Measurements from ENCODE around the gene DUSP9. TPM values are rescaled to one million over a fixed set of nuclear protein-coding genes. Genes with fewer than 3 reads are reported as not detected.

The DUSP9 gene
- total RNA-seq, 4 donors from 2014 or later: 0.22 to 0.38 (median 0.34) TPM; not detected in 1

- TF ChIP-seq CTCF (IDR thresholded peaks at IDR 0.05; ENCODE audit: low read depth): no peak
Measured at GRCh38 chrX:153690466-153690865, 43.5 kb downstream of the DUSP9 start.

DNA sequence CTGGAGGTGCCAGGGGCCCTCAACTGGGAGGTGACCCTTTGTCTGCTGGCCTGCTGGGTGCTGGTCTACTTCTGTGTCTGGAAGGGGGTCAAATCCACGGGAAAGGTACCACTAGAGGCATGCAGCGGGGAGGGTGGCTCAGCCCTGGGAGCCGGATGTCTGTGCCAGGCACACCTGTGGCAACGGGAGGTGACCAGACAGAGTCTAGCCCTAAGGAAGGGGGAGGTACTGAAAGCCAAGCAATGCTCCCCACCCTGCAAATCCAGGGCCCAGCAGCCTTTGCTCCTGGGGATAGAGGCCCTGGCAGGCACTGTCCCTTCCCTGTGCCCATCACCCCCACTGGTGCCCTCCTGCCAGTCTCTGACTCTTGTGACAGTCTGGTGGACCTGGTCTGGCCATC, 45.0 kb downstream of the DUSP9 start:
- no peak for TF ChIP-seq CTCF (IDR thresholded peaks at IDR 0.05; ENCODE audit: low read depth)

DNA sequence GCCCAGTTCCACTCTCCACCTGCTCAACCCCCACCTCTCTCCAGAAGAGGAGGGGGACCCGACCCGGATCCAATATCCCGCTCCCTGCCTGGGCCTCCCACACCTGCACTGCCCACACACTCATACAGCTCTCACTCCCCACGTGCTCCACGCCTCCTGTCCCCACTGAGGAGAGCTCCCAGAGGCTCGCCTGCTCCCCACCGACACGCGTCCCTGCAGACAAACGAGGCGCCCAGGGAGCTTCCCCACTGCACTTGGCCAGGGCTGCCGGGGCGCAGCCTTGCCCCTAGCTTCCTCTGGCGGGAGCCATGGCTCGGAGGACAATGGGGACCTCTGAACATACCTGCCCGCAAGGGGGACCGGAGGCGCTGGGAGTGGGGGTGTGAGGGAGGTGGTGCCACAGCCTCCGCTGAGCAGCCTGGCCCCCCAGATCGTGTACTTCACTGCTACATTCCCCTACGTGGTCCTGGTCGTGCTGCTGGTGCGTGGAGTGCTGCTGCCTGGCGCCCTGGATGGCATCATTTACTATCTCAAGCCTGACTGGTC, 45.7 kb downstream of the DUSP9 start:
- TF ChIP-seq CTCF (IDR thresholded peaks at IDR 0.05; ENCODE audit: low read depth): no peak

DNA sequence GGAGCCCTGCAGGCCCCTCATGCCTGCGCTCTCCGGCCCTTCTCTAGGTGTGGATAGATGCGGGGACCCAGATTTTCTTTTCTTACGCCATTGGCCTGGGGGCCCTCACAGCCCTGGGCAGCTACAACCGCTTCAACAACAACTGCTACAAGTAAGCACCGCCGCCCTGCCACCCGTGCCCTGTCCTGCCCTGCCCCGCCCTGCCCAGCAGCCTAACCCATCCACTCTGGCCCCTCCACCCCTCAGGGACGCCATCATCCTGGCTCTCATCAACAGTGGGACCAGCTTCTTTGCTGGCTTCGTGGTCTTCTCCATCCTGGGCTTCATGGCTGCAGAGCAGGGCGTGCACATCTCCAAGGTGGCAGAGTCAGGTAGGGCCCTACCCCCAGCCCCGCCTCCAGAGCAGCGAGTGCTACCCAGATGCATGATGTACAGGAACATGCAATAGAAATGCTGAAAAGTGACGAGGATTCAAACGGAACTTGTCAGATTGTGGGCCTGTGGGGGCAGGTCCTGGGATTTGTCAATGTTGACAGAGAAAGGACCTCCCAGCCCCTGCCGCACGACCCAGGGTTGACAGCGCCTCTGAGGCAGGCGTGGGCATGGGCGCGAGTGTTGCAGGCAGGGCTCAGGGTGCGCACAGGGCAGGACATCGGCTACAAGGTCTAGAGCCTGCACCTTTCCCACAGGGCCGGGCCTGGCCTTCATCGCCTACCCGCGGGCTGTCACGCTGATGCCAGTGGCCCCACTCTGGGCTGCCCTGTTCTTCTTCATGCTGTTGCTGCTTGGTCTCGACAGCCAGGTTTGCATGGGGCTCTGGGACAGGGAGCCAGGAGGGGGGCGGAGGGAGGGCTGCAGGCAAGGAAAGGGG, 46.4 kb downstream of the DUSP9 start:
- TF ChIP-seq CTCF (IDR thresholded peaks at IDR 0.05; ENCODE audit: low read depth): no peak

- no peak for TF ChIP-seq CTCF (IDR thresholded peaks at IDR 0.05; ENCODE audit: low read depth)
Measured at GRCh38 chrX:153694687-153695270, 47.8 kb downstream of the DUSP9 start.

- no peak for TF ChIP-seq CTCF (IDR thresholded peaks at IDR 0.05; ENCODE audit: low read depth)
Measured at GRCh38 chrX:153696100-153696499, 49.1 kb downstream of the DUSP9 start.
